ENCODE measurements around the gene ABHD17C. TPM values are rescaled to one million over a fixed set of nuclear protein-coding genes. Genes with fewer than 3 reads are reported as not detected.

ABHD17C gene
- total and polyA plus RNA-seq, 2 of the 8 experiments (the other 6 are each of a cell fraction or from before 2014, with no cell fraction given): 20.2 to 29.8 TPM

DNA sequence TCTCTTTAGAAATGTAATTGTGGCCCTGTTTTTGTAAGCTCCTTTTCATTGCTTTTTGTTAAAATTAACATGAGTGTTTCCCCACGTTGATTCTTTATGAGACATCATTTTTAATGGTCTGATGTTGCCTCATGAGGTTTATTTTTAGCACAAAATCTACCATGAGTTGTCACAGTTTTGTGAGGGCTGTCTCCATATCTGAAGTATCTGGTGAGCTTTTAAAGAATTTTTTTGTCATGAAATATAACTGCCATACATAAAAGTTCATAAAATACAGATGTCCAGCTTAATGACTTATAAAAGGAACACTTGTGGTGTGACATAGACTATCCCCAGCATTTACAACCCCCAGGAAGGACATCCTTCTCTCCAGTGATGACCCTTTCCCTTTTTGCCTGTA, 49.7 kb downstream of the ABHD17C start:
- Histone ChIP-seq H3K27ac (ENCODE audit: low read depth, low read length) (no peak overlapping the region), H3K56ac (replicated peaks; ENCODE audit: insufficient read length, low read depth, low read length) (no peak overlapping the region), H3K4ac (replicated peaks; ENCODE audit: insufficient read length, low read depth, low read length) (no peak overlapping the region), H2AFZ (ENCODE audit: low read length) (no peak overlapping the region), H4K91ac (replicated peaks; ENCODE audit: insufficient read length, low read length) (no peak overlapping the region), H2BK120ac (replicated peaks; ENCODE audit: low read depth, low read length) (no peak overlapping the region), H3K79me1 (ENCODE audit: low read depth, low read length) (no peaks in the 10 kb centered on the region; the same call in 1 of the 2 replicates), H3K4me1 (replicated peaks in 1 of 4; ENCODE audit: control insufficient read depth in 3 of 4, insufficient read depth in 4 of 4, low read length in 3 of 4) (peaks cover 0 to 9% (median 6%) of the 10 kb centered on the region in 4 experiments; a peak in 4 of 7 replicates), H3K79me2 (ENCODE audit: control insufficient read depth in 1 of 2, insufficient read depth in 2 of 2, low read length in 2 of 2) (no peaks in the 10 kb centered on the region), H4K5ac (ENCODE audit: insufficient read length, low read depth, low read length) (no peak overlapping the region), H3K23me2 (ENCODE audit: low read depth, low read length) (no peaks in the 10 kb centered on the region), H3K27me3 (replicated peaks in 1 of 4; ENCODE audit: control insufficient read depth in 3 of 4, extremely low read depth in 1 of 4, insufficient read depth in 3 of 4, low read length in 3 of 4) (no peaks in the 10 kb centered on the region), H3K23ac (ENCODE audit: insufficient read length) (no peak overlapping the region), H2BK12ac (ENCODE audit: low read depth, low read length) (no peak overlapping the region), H3K36me3 (ENCODE audit: control insufficient read depth in 2 of 4, insufficient read depth in 4 of 4, low read length in 3 of 4) (peaks cover 0 to 2% (median 0%) of the 10 kb centered on the region in 4 experiments; a peak in 1 of 8 replicates), H3K4me2 (ENCODE audit: insufficient read depth in 1 of 2, low read depth in 2 of 2, low read length in 2 of 2) (no peak overlapping the region; a peak in 1 of 4 replicates), H3K4me3 (ENCODE audit: extremely low read depth in 1 of 4, insufficient read depth in 2 of 4, low read depth in 3 of 4, low read length in 4 of 4) (no peak overlapping the region), H2AK5ac (ENCODE audit: low read depth, low read length) (no peak overlapping the region), H3K9ac (replicated peaks in 1 of 4; ENCODE audit: extremely low read depth in 1 of 4, low read depth in 3 of 4, low read length in 3 of 4) (no peak overlapping the region), H3K9me3 (ENCODE audit: insufficient read depth in 2 of 2, low read depth in 1 of 2, low read length in 1 of 2) (no peaks in the 10 kb centered on the region), H2BK15ac (ENCODE audit: low read length) (no peak overlapping the region), H2BK20ac (ENCODE audit: low read length) (no peak overlapping the region), H4K20me1 (replicated peaks in 1 of 2; ENCODE audit: control insufficient read depth in 1 of 2, insufficient read depth in 2 of 2, low read length in 2 of 2) (peaks cover 0 to 2% of the 10 kb centered on the region in 2 experiments), H4K8ac (ENCODE audit: extremely low read depth, insufficient read depth, low read length) (no peak overlapping the region), H3K14ac (ENCODE audit: insufficient read length) (no peak overlapping the region), H3K18ac (ENCODE audit: extremely low read depth, low read length) (no peak overlapping the region), H2BK5ac (ENCODE audit: low read depth, low read length) (no peak overlapping the region)
- ChIA-PET POLR2A (ENCODE audit: partially characterized antibody) (interaction anchor here (1.1 to 1.2 kb wide), 2 partner anchors 37 to 70 kb away, joined by 3 to 4 read pairs; no protein-coding TSS in a partner anchor), CTCF (ENCODE audit: partially characterized antibody) (interaction anchor here (1.2 kb wide), 2 partner anchors 31 to 41 kb away, joined by 3 to 4 read pairs; no protein-coding TSS in a partner anchor)
- FAIRE-seq (no peak), DNase-seq (ENCODE audit: low read depth in 1 of 2, low spot score in 2 of 2) (no peak)
- 24% methylated on average over 1 of the region's 1 CpG; no CpG with 5 or more reads in 1 of the 2 experiments for WGBS, 2 experiments (ENCODE audit: extremely low coverage in 1 of 2, insufficient coverage in 1 of 2, insufficient read length in 1 of 2, insufficient replicate concordance in 2 of 2, low coverage in 1 of 2, low lambda C conversion rate in 2 of 2, missing lambda C conversion rate in 1 of 2)
- TF ChIP-seq GABPA (IDR thresholded peaks at IDR 0.05; ENCODE audit: borderline replicate concordance, insufficient read depth, low read length): no peak
- no peak for TF ChIP-seq NRF1 (IDR thresholded peaks at IDR 0.05; ENCODE audit: low read depth, low read length)
- TF ChIP-seq FOSL1 (IDR thresholded peaks at IDR 0.05; ENCODE audit: insufficient read depth, low read depth, low read length): no peak
- no peak for TF ChIP-seq HDAC2 (IDR thresholded peaks at IDR 0.05; ENCODE audit: borderline replicate concordance in 1 of 2, low read depth in 2 of 2, low read length in 2 of 2)
- TF ChIP-seq, protein P1, sequence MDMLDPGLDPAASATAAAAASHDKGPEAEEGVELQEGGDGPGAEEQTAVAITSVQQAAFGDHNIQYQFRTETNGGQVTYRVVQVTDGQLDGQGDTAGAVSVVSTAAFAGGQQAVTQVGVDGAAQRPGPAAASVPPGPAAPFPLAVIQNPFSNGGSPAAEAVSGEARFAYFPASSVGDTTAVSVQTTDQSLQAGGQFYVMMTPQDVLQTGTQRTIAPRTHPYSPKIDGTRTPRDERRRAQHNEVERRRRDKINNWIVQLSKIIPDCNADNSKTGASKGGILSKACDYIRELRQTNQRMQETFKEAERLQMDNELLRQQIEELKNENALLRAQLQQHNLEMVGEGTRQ (IDR thresholded peaks at IDR 0.05; ENCODE audit: low read length): no peak
- no peak for TF ChIP-seq EGR1 (IDR thresholded peaks at IDR 0.05; ENCODE audit: borderline replicate concordance, low read depth, low read length)
- TF ChIP-seq KDM1A (IDR thresholded peaks at IDR 0.05; ENCODE audit: borderline replicate concordance, low read length): no peak
- no peak for TF ChIP-seq SP1 (IDR thresholded peaks at IDR 0.05; ENCODE audit: low read depth, low read length)
- TF ChIP-seq SIRT6 (IDR thresholded peaks at IDR 0.05; ENCODE audit: low read length): no peak
- no peak for TF ChIP-seq RNF2 (IDR thresholded peaks at IDR 0.05; ENCODE audit: borderline replicate concordance, low read depth, low read length, missing control alignments, poor library complexity, severe bottlenecking)
- TF ChIP-seq BACH1 (IDR thresholded peaks at IDR 0.05; ENCODE audit: low read length): no peak
- TF ChIP-seq CHD2 (IDR thresholded peaks at IDR 0.05; ENCODE audit: low read length): no peak
- no peak for TF ChIP-seq TBP (IDR thresholded peaks at IDR 0.05; ENCODE audit: low read depth, low read length)

All from H1 (cell line).